ENCODE measurements around the gene USP12.
"Not testable (repeated sequence)": the region's sequence is repeated elsewhere in the genome, so short reads cannot be mapped to it uniquely, and the experiment has no call there.

- TF ChIP-seq POLR2A, CTCF (IDR thresholded peaks at IDR 0.05): not testable (repeated sequence)
Observed at GRCh38 chr13:27123445-27123844, 48.2 kb downstream of the USP12 start.
